HG03457 (cell line): Measurements from ENCODE around the gene PPP6R3.
"Not testable (repeated sequence)": the region's sequence is repeated elsewhere in the genome, so short reads cannot be mapped to it uniquely, and the experiment has no call there.

Source experiments
- ATAC-seq: cut with Tn5 transposase; IDR thresholded peaks from one replicate; pipeline ENCODE4 v1.9.1; 2021; ENCODE audit warnings: moderate number of reproducible peaks; ENCODE audit not compliant: unreplicated experiment

PPP6R3 gene

DNA sequence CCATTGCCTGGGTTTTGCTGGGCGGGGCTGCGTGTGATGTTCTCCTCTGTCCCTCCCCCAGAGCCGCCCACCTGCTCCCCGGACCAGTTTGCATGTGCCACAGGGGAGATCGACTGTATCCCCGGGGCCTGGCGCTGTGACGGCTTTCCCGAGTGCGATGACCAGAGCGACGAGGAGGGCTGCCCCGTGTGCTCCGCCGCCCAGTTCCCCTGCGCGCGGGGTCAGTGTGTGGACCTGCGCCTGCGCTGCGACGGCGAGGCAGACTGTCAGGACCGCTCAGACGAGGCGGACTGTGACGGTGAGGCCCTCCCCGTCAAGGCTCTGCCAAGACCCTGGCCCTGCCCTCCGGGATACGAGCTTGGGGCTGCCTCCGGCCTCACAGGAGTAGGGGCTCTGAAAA lies 27.0 kb upstream of the PPP6R3 start:
- no peak for ATAC-seq

DNA sequence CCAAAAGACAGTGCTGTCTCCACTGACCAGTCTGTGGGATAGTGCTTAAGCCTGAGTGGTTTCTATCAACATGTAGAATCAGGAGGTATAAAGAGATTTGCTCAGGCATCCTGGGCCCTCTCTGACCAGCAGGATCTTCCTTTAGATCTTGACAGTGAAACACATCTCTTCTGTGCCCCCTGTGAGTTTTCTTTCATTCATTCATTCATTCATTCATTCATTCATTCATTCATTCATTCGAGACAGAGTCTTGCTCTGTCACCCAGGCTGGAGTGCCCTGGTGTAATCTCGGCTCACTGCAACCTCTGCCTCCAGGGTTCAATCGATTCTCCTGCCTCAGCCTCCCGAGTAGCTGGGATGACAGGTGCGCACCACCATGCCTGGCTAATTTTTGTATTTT lies 26.4 kb upstream of the PPP6R3 start:
- not testable (repeated sequence) for ATAC-seq

DNA sequence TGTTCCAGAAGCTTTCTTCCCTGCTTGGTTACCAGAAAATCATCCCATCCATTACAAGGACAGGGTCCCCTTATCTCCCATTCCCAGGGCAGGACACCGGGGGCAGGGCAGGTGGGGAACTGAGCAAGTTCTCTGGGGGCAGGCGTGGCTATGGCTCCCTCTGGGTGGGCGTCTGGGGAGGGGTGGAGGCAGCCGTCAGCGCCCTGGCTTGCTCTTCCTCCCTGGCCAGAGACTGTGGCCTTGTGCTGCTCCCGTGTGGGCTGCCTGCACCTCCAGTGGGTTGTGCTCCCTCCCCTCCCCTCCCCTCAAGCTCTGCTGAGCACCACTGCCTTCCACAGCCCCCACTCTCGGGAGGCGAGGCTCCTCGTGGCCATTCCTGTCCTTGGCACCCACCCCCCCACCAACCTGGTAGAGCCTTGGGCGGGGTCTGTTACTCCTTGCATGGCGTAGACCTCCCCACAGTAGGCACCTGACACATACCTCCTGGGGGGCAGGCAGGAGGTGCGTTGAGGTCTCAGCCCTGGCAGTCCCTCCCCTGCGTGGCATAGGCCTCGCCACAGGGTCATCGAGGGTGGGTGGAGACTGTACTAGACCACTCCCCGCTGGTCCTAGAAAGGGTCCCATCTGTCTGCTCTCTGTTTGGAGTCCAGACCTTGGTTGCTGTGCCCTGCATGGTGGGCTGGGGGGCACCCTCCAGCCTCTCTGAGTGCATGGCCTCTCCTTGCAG lies 24.2 kb upstream of the PPP6R3 start:
- no peak for ATAC-seq

DNA sequence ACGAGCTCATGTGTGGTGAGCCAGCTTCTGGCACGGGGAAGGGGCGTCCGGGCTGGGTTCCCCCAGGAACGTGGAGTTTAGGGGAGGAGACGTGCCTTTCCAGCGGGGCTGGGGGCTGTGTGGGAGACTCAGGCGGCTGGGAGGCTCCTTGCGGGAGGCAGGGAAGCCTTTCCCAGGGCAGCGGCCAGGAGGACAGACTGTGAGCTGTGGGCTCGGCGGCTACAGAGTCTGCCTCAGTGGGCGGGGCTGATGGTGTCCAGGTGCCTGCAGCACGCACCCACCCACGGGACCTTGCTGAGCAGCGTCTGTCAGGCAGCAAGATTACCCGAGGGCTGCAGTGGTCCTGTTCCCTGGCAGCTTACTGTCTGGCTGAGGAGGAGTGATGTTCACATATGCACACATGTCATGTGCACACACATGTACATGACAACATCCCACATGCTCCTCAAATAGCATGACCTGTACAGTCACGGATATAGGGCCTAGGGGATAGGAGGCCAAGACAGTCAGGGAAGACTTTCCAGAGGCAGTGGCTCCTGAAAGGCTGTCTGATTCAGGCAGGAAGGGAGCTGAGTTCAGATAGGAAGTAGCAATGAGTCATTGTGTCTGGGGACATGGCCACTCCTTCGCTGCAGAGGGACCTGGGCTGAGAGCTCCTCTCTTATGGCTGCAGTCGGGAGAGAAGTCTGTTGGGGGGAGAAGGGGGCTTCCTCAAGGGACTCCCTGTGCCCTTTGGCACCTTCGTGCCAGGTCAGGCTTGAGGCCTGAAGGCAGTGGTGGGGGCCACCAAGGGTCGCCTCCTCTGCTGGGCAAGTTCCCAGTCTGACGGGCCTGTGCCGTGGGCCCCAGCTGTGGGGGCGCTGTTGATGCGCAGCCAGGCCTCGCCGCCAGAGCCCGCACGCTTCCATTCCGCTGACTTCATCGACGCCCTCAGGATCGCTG lies 23.3 kb upstream of the PPP6R3 start:
- ATAC-seq: no peak

DNA sequence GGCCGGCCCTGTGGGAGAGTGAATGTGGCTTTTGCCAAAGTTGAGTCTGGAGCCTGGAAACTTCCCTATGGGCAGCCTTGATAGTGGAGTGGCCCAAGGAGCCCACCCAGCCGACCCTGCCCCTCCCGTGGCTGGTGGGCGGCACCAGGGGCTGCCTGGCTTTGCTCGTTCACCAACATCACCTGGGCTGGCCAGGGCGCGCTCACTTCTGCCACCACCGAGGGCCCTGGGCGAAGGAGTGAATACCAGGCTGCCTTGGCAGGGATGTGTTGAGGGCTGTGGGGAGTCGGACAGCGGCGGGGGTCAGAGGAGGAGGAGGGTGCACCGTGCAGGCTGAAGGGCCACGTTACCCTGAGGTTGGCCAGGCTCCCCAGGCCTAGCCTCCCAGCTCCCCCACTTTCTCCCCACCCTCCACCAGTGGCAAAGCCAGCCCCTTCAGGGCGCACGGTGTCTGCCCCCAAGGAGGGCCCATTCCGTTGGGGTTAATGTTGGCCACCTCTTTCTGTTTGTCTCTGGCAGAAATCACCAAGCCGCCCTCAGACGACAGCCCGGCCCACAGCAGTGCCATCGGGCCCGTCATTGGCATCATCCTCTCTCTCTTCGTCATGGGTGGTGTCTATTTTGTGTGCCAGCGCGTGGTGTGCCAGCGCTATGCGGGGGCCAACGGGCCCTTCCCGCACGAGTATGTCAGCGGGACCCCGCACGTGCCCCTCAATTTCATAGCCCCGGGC lies 22.5 kb upstream of the PPP6R3 start:
- no peak for ATAC-seq

DNA sequence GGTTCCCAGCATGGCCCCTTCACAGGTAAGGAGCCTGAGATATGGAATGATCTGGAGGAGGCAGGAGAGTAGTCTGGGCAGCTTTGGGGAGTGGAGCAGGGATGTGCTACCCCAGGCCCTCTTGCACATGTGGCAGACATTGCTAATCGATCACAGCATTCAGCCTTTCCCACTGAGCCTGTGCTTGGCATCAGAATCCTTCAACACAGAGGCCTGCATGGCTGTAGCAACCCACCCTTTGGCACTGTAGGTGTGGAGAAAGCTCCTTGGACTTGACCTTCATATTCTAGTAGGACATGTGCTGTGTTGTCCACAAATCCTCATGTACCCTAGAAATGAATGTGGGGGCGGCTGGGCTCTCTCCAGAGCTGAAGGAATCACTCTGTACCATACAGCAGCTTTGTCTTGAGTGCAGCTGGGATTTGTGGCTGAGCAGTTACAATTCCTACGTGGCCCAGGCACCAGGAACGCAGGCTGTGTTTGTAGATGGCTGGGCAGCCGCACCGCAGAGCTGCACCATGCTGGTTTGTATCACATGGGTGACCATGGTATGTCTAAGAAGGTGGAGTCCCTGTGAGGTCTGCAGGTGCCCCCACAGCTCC lies 21.8 kb upstream of the PPP6R3 start:
- ATAC-seq: no peak

DNA sequence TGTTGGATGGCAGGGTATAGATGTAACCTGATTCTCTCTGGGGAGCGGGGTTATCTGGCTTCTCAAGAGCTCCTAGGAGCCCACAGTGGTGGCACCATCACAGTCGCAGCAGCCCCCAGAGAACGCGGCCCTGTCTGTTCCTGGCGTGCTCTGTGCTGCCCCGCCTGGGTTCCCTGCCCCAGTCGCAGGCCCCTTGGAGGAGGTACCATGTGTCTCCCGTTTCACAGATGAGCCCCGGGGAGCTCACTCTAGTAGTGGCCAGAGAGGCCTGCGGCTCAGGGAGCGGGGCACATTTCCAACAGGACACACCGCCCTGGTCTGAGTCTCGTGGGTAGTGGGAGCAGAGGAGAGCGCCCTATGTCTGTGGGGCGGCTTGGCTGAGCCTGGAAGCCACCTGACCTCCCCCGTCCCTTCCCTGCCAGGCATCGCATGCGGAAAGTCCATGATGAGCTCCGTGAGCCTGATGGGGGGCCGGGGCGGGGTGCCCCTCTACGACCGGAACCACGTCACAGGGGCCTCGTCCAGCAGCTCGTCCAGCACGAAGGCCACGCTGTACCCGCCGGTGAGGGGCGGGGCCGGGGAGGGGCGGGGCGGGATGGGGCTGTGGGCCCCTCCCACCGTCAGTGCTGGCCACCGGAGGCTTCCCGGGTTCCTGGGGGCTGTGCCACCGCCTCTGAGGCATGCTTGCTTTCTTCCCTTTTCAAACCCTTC lies 21.0 kb upstream of the PPP6R3 start:
- ATAC-seq: no peak

DNA sequence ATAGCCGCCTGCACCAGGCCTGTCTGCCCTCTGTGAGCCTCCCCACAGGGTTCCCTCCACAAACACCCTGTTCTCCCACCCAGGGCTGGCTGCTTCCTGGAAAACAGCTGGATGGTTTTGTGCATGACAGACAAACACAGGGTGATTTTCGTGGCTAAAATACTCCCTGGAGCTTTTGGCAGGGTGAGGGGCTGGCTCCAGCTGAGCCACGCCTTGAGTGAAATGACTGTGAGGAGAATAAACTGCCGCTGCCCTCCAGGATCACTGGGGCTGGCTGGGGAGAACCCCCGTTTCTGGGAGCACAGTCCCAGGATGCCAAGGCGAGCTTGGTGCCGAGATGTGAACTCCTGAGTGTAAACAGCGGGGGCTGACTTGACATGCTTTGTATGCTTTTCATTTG lies 20.3 kb upstream of the PPP6R3 start:
- ATAC-seq: no peak

DNA sequence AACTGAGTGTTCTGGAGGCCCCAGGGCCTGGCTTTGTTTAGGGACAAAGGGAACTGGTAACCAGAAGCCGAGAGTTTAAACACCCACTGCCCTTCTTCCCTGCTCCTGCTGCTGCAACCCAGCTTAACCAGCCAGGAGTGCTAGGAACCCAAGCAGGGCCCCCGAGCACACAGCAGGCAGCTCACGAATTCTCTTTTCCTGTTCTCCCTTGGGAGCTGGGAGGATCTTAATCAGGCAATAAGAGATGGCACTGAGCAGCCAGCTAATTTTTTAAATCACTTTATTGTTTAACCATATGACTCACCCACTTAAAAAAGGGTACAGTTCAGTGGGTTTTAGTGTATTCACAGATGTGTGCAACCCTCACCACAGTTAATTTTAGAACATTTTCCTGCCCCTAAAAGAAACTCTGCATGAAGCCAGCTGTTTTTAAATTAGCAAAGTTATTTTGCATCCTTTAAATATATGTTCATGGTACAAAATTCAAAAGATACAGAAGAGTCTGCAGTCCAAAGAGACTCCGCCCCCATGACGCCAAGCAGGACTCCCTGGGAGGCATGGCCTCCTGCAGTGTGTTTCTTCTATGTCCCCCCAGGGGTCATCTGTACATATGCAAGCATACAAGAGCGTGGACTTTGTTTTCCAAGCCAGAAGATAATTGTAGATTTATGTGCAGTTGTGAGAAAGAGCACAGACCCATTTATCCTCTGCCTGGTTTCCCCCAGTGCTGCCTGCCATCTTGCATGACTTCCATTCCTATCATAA lies 18.9 kb upstream of the PPP6R3 start:
- ATAC-seq: no peak

DNA sequence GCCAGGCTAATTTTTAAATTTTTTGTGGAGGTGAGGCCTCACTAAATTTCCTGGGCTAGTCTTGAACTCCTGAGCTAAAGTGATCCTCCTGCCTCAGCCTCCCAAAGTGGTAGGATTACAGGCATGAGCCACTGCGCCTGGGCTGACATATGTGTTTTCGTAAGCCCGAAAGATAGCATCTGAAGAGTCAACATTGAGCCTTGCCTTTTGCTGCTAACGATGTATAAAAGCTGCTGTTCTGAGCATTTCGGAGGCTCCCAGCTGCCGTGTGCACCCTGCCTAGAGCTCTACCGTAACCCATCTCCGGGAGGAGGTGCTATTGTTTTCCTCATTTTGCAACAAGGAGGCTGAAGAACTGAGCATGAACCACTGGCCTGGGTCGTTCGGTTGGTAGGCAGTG lies 18.1 kb upstream of the PPP6R3 start:
- ATAC-seq: no peak

DNA sequence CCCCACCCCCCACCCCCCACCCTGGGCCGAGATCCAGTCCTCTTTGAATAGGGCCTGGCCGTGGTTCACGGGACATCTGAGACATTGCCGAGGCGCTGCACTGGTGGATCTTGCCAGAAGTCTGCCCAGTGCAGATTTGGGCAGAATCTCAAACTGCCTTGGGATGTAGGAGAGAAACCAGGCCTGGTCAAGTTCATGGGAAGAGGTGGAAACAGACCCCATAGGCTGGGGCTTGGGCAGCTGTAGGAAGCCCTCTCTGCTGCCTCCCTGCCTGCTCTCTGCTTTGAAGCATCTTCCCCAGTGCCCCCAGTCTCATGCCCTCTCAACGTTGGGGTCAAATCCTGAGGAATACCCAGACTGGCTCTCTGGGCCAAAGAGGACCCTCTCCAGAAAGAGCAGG lies 16.0 kb upstream of the PPP6R3 start:
- no peak for ATAC-seq

DNA sequence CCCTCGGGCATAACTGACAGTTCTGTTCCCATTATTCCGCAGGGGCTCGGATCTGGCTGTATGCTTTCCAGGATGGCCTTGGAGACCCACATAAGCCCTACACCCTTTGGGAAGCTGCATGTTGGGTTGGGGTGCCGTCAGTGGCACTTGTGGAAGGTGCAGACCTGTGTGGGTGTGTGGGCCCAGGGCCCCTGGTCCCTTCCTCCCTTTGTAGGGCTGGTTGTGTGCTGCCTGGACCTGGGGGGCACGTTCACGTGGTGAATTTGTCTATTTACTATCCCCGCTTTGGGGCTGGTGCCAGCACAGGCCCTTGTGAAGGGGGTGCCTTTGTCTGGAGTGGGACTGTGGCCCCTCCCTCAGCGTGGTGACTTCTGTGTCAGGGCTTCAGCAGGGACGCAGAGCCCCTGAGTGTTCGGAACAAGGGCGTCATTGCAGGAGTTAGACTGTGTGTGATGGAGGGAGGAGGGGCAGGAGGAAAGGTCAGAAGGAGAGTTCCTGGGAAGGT lies 15.0 kb upstream of the PPP6R3 start:
- ATAC-seq: no peak

DNA sequence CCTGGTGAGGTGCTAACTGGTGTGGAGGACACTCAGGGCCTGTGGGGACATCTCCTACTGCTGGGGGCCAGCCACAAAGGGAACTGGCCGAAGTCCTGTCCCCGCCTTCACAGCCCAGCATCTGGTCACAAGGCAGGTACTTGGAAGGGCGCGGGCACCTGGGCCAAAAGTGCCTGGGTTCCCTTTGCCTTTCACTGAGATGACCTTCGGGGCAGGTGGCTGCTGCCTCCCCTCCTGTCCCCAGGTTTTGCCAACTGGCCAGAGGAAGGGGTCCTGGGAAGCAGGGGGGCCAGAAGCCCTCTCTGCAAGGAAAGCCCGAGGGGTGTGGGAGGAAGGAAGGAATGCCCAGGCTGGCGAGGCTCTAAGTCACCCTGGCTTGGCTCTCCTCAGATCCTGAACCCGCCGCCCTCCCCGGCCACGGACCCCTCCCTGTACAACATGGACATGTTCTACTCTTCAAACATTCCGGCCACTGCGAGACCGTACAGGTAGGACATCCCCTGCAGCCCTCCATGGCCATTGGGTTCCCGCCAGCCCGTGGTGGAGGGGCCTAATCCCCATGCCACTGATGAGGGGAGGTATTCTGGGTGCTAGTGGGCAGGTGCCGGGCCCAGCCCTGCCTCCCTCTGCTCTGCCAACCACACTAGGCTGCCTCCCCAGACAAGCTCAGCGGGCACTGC lies 14.4 kb upstream of the PPP6R3 start:
- ATAC-seq: no peak

DNA sequence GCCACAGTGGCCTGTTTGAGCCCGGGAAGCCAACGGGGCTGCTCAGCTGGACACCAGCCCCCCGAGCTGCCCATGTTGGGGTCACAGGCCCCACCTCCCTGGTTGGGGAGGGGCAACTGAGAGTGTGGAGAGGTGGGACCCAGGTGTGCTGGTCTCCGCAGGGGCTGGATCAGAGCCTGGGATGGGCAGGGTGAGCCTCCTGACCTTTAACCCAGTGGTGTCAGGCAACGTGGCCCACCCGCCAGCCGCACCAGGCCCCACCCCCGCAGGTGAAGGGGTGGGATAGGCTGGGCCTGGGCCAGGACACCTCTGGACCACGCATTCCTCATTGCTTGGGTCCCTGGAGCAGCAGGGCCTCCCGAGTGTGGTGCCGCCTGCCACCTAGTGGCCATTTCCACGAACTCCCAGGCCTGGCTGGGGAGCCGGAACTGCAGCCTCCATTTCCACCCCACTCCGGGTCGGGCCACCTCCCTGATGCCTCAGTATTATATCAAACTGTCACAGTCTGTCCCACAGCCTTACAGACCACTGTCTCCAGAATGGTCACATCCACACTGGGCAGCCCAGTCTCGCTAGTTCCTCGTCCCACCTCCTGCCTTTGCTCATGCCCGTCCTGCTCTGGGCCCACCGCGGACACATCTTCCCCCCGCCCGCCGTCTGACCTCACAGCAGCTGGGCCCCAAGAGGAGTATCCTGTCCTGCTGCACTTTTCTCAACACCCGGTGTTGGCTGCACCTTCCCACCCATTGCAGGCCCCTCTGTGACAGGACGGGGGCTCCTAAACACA lies 13.3 kb upstream of the PPP6R3 start:
- no peak for ATAC-seq

DNA sequence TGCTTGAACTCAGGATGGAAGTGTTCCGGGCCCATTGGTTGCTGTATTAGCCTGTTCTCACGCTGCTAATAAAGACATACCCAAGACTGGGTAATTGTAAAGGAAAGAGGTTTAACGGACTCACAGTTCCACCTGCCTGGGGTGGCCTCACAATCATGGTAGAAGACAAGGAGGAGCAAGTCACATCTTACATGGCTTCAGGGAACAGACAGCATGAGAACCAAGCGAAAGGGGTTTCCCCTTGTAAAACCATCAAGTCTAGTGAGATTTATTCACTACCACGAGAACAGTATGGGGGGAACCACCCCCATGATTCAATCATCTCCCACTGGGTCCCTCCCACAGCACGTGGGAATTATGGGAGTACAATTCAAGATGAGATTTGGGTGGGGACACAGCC lies 12.6 kb upstream of the PPP6R3 start:
- not testable (repeated sequence) for ATAC-seq

DNA sequence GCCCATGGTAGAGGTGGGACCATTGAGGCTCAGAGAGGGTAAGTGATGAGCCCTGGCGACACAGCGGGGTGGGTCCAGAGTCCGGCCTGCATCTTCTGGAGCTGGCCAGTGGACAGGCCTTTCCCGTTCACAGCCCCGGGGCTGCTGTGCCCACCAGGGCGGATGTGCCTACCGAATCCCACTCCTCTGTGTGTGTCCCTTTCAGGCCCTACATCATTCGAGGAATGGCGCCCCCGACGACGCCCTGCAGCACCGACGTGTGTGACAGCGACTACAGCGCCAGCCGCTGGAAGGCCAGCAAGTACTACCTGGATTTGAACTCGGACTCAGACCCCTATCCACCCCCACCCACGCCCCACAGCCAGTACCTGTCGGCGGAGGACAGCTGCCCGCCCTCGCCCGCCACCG lies 11.9 kb upstream of the PPP6R3 start:
- ATAC-seq: no peak

DNA sequence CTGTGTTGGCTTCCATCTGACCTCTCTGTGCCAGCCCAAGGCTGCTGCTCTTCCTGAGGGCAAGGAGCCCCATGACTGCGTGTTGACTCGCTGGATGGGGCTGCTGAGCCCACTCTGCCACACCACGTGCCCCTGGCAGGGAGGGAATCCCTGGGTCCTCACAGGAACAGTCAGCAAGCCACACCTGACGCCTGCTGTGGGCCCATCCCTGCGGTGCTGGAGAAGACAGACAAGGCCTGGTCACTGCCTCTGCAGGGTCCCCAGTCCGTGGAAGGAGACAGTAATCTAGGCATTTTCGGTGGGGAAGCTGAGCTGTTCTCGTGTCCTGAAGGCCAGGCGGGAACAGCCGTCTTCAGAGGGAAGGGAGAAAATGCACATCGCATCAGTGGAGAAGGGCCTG lies 10.6 kb upstream of the PPP6R3 start:
- no peak for ATAC-seq

DNA sequence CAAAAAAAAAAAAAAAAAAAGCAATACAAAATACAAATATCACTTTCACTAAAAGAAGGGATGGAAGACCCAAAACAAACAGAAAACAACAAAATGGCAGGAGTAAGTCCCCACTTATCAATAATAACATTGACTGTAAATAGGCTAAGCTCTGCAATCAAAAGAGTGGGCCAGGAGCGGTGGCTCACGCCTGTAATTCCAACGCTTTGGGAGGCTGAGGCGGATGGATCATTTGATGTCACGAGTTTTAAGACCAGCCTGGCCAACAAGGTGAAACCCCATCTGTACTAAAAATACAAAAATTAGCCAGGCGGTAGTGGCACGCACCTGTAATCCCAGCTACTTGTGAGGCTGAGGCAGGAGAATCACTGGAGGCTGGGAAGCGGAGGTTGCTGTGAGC lies 9.8 kb upstream of the PPP6R3 start:
- no peak for ATAC-seq
